GM12872 (cell line): ENCODE results near the gene DAO.

Source experiments
- TF ChIP-seq, protein P1 (sequence below): IDR thresholded peaks from 3 replicates; pipeline ENCODE4 v1.5.1; 2011; ENCODE audit warnings: low read depth, mild to moderate bottlenecking, low read length, moderate library complexity; ENCODE audit not compliant: insufficient read depth

Gene DAO

DNA sequence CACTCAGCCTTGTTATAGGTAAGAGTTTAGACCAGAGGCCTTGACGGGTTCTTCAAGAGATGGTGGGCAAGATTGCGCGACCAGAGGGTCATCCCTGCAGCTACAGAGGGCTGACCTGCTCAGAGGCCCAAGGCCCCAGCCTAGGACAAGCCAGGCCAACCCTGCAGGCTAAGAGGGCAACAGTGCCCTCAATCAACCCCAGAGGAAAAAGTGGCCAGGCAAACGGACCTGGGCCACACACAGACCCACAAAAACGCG lies 23.8 kb upstream of the DAO start:
- TF ChIP-seq, protein P1, sequence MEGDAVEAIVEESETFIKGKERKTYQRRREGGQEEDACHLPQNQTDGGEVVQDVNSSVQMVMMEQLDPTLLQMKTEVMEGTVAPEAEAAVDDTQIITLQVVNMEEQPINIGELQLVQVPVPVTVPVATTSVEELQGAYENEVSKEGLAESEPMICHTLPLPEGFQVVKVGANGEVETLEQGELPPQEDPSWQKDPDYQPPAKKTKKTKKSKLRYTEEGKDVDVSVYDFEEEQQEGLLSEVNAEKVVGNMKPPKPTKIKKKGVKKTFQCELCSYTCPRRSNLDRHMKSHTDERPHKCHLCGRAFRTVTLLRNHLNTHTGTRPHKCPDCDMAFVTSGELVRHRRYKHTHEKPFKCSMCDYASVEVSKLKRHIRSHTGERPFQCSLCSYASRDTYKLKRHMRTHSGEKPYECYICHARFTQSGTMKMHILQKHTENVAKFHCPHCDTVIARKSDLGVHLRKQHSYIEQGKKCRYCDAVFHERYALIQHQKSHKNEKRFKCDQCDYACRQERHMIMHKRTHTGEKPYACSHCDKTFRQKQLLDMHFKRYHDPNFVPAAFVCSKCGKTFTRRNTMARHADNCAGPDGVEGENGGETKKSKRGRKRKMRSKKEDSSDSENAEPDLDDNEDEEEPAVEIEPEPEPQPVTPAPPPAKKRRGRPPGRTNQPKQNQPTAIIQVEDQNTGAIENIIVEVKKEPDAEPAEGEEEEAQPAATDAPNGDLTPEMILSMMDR: no peak

DNA sequence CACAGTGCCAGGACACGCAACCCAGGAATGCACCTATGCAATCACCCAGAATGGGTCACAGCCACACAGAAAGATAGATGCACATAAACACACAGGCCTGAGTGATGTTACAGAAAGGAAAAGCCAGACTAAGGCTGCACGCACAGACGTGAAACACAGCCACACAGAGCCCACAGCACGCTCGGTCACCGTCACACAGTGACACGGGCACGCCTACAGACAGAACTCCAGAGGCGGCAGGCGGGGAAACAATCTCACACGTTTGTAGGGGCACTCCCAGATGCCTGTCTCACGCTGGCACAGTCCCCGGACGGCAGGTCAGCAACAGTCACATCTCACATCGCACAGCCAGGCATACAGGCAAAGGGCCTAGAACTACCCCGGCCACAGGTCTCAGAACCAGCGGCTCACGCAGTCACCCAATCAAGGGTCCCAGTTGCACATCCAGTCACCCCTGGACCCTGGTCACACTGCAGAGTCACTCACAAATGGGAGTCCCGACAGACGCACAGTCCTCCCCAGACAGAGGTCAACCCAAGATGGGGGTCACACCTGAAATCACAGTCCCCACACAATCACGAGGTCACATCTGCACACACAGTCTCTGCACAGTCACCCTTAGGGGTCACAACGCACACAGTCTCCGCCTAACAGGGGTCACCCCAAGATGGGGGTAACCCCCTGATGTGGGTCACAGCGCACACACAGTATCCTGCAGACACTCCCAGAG lies 23.3 kb upstream of the DAO start:
- TF ChIP-seq, protein P1: no peak

GRCh38 chr12:108857158-108857407 lies 22.8 kb upstream of the DAO start:
- TF ChIP-seq, protein P1: no peak; the same call in 2 of the 3 replicates

DNA sequence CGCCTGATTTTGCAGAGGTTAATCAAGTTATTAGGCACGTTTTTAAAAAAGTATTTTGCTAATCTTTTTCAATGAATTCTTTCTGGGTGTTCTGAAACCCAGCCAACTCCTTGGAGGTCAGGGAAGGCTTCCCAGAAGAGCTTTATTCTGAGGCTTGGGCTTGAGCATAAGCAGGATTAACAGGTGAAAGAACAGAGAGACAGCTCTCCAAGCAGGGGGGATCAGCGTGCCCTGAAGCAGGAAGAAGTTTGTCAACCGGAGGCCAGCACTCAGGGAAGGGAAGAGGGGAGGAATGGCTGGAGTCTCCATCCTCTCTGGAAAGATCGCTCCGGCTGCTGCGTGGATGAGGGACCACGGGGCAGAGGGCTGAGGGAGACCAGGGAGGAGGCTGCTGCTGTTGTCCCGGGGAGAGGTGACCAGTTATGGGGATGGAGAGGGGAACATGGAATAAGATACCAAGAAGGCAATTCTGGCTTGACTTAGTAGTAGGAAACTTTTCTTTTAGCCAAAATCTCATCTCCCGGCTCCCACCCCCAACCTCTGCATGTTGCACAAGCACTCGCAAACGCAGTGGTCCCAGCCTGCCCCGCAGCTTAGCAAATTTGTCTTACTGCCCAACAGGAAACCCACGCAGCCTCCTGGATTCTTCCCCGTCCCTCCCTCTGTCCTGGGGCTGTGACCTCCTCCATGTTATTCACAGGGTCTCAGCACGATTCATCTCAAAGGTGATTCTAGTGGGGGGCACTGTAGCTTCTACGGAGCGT lies 21.4 kb upstream of the DAO start:
- TF ChIP-seq, protein P1: no peak

GRCh38 chr12:108859923-108860291 lies 20.0 kb upstream of the DAO start:
- TF ChIP-seq, protein P1: no peak

GRCh38 chr12:108860443-108860842 lies 19.4 kb upstream of the DAO start:
- TF ChIP-seq, protein P1: no peak

- TF ChIP-seq, protein P1: no peak
Observed at GRCh38 chr12:108861878-108862587, 17.9 kb upstream of the DAO start.
